GM13977 (cell line): ENCODE measurements around the gene UBR4.

Source experiments
- DNase-seq: peaks from one replicate; pipeline ENCODE4 v3.0.0; 2012; ENCODE audit warnings: low spot score
- in situ Hi-C: fragments of 300-500 bp; cut with MboI; formaldehyde crosslinking; loops from one replicate; pipeline ENCODE4 v1.12.0; 2022; ENCODE audit warnings: low sequenced_read_pairs, low pct_unique_long_range_greater_than_20kb, mixed read lengths, inconsistent platforms; ENCODE audit not compliant: unreplicated experiment
- TF ChIP-seq, protein P1 (sequence below): IDR thresholded peaks from 2 replicates; pipeline ENCODE4 v1.5.1; 2012; ENCODE audit warnings: mild to moderate bottlenecking, control low read depth; ENCODE audit not compliant: insufficient read depth; ENCODE audit errors: extremely low read depth, missing control alignments

UBR4 gene

DNA sequence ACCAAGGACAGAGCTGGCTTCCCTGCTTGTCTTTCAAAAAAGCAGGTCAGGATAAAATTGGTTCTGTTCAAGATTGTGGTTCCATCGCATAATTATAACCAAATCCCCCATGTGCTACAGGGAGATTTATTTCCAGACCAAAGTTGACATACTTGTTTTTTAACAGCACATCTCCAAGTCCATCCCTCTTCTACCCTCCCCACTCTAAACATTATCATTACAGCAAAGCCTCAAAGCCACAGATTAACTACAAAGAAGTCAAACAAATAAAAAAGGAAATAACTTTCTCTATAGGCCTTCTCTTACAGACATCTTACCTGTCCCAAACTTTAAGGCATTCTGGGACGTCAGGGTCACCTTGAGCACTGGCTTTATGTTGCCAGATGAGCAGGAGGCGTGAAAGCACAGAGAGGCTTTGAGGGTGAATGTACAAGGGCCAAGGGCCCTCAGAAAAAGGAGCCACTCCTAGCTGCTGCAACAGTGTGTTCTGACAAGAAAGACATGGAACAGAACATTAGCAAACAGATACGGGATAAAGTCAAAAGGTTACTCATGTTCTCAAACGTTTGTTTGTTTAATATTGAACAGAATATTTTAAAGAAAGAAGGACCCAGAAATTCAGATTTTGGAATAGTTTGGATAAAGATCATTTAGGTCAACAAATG, 31.2 kb downstream of the UBR4 start:
- TF ChIP-seq, protein P1, sequence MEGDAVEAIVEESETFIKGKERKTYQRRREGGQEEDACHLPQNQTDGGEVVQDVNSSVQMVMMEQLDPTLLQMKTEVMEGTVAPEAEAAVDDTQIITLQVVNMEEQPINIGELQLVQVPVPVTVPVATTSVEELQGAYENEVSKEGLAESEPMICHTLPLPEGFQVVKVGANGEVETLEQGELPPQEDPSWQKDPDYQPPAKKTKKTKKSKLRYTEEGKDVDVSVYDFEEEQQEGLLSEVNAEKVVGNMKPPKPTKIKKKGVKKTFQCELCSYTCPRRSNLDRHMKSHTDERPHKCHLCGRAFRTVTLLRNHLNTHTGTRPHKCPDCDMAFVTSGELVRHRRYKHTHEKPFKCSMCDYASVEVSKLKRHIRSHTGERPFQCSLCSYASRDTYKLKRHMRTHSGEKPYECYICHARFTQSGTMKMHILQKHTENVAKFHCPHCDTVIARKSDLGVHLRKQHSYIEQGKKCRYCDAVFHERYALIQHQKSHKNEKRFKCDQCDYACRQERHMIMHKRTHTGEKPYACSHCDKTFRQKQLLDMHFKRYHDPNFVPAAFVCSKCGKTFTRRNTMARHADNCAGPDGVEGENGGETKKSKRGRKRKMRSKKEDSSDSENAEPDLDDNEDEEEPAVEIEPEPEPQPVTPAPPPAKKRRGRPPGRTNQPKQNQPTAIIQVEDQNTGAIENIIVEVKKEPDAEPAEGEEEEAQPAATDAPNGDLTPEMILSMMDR, result no peak
- no peak for DNase-seq
- in situ Hi-C loops, result no loop called here

DNA sequence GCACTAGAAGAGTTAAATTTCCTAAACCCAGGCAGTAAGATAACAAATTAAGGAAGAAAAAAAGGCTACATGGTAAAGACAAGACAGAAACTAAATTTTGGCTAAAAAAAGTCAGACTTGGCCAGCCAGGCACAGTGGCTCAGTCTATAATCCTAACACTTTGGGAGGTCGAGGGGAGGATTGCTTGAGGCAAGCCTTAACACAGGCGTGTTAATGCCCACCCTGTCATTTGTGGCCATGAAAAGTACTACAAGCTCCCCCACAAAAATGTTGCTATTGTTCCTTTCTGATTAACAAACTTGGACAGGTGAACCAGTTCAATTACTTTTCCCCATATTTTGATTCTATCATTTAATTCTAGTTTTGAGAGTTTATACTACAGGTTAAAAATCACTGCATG, 32.3 kb downstream of the UBR4 start:
- DNase-seq, result no peak

DNA sequence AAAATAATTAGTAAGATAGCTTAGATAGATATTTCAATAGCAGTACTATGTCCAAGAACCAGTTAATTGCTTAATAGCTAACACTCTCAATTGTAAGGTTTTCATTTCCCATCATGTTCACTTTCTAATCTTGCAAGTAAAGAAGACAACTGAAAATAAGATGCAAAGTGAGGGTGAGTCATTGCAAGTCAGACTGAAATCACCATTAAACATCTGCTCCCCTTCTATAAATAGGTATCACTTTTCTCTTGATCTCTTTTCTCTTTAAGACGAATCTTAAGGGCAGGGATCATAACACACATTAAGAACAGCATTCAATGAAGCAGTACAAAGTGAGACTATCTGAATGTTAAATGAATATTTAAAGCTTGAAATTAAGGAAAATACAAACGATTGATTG, 40.4 kb downstream of the UBR4 start:
- TF ChIP-seq, protein P1, result no peak
- peak; percentile 71 for DNase-seq
- in situ Hi-C loops, result no loop called here

More for the DNA sequence above, 32.3 kb downstream of the UBR4 start:
- TF ChIP-seq, protein P1, result no peak
- in situ Hi-C loops, result no loop called here

DNA sequence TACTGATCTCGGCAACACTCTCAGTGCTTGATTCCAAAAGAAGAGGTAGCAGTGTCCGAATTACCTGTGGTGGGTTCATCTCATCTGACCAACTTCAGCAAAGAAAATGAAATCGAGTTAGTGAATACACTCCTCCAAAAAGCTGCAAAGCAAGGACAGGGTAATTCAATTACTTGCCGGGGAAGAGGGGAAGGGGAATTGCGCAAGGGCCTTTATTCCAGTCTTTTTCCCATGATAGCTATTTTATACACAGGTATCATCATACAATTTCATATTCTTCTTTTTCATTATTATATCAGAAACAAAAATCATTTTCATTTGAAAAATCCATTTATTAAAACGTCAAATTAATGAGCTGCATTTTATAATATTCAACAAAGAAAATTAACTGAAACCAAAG, 42.9 kb downstream of the UBR4 start:
- DNase-seq, result no peak
- in situ Hi-C loops, result no loop called here
- TF ChIP-seq, protein P1, result no peak

DNA sequence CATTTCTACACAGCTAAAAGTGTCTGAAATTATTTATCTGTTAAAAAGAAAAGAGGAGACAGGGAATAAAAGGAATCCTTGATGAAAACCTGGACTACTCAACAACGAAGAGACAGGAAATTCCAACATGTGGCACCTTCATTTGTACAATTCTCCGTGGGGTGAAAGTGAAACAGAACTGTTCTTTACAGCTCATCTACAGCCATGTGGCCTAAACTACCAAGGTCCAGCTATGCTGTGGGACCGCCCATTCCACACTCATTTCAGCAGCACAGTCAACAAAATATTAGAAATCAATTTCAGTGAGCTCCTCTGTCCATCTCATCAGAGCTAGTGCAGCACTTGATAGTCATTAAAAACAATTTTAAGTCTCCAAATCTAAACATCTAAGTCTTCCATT, 44.0 kb downstream of the UBR4 start:
- no peak for DNase-seq
- in situ Hi-C loops, result no loop called here
- TF ChIP-seq, protein P1, result no peak

DNA sequence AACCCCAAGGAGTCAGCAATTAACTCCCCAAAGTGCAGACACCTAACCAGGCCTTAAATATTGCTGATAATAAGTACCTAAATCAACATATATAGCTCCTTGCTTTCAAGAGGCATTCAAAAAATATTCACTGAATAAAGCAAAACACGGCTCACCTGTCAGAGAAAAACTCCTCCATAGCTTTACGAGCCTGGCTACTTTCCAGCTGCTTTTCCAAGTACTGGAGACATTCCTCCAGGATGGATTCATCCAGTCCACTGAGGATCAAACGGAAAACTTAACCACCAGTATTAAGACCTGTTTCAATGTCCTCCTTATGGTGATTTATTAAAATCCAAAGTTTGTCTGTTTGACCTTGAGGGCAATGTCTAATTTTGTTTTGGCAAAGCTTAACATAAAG, 44.6 kb downstream of the UBR4 start:
- DNase-seq, result no peak
- in situ Hi-C loops, result no loop called here

More for the DNA sequence above, 44.6 kb downstream of the UBR4 start:
- TF ChIP-seq, protein P1, result no peak
